Measurements from ENCODE around the gene OPN1MW2.
"Not testable (repeated sequence)": the region's sequence is repeated elsewhere in the genome, so short reads cannot be mapped to it uniquely, and the experiment has no call there.

Gene OPN1MW2

DNA sequence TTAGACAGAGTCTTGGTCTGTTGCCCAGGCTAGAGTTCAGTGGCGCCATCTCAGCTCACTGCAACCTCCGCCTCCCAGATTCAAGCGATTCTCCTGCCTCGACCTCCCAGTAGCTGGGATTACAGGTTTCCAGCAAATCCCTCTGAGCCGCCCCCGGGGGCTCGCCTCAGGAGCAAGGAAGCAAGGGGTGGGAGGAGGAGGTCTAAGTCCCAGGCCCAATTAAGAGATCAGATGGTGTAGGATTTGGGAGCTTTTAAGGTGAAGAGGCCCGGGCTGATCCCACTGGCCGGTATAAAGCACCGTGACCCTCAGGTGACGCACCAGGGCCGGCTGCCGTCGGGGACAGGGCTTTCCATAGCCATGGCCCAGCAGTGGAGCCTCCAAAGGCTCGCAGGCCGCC lies at the start of gene OPN1MW2:
OPN1MW2 (plus strand) TSS at position 301 of the 400 bp plus-strand sequence; CDS start at position 361, 60 bp downstream.
- H3K9me3 ChIP-seq (ENCODE audit: control insufficient read depth, insufficient read depth, low read length); H3K4me3 ChIP-seq (ENCODE audit: low read length); H3K36me3 ChIP-seq (ENCODE audit: control insufficient read depth, low read length); H3K27me3 ChIP-seq (ENCODE audit: control insufficient read depth, low read length); H4K20me1 ChIP-seq (ENCODE audit: control insufficient read depth, insufficient read depth, low read depth, low read length); H3K27ac ChIP-seq (ENCODE audit: low read depth, low read length); H3K79me2 ChIP-seq (ENCODE audit: control insufficient read depth, low read length); H3F3A ChIP-seq (ENCODE audit: control insufficient read depth, insufficient read depth); H3K9me2 ChIP-seq (replicated peaks; ENCODE audit: control insufficient read depth, low read length); H3K4me2 ChIP-seq (ENCODE audit: low read length); H3K4me1 ChIP-seq (ENCODE audit: control insufficient read depth, low read length): not testable (repeated sequence)

DNA sequence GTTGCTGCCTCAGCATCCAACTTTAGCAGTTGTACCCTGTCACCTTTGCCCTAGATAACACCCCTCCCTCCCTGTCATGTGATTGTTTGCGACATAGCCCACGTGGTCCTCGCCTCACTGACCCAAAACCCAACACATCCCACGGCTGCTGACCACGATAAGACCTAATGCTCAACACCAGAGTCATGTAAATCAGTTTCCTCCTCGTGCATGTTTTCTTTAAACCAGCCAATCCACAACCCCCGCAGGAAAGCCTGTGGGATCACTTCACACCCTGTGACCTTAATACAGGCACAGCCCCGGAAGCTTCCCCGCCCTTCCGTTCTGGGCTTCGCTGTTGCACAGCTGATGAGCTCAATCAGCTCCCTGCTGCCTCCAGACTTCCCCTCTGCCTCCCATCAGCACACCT lies 47.0 kb upstream of the OPN1MW2 start:
- H3K36me3 ChIP-seq (ENCODE audit: control insufficient read depth, low read length); H3K4me3 ChIP-seq (ENCODE audit: low read length); H3K9me3 ChIP-seq (ENCODE audit: control insufficient read depth, insufficient read depth, low read length); H3F3A ChIP-seq (ENCODE audit: control insufficient read depth, insufficient read depth); H3K4me2 ChIP-seq (ENCODE audit: low read length); H4K20me1 ChIP-seq (ENCODE audit: control insufficient read depth, insufficient read depth, low read depth, low read length); H3K4me1 ChIP-seq (ENCODE audit: control insufficient read depth, low read length); H3K9me2 ChIP-seq (replicated peaks; ENCODE audit: control insufficient read depth, low read length); H3K79me2 ChIP-seq (ENCODE audit: control insufficient read depth, low read length); H3K27ac ChIP-seq (ENCODE audit: low read depth, low read length); H3K27me3 ChIP-seq (ENCODE audit: control insufficient read depth, low read length): not testable (repeated sequence)

DNA sequence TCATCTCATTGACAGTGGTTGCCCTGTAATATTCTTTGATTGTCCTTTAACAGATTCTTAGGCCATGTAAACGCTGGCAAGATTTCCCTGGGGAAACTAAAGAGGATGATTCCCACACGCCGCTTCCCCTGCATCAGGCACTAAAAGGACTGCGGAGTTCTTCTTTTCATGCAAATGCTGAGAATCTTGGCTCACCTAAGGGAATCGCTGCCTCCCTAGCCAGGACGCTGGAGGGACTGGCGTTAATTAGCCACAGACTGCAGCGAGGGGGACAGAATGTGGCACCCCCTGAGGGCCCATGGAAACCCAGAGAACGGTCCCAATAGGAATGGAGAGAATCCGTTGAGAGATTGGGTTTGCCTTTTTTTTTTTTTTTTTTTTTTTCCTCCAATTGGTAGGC lies 45.2 kb upstream of the OPN1MW2 start:
- H3K4me2 ChIP-seq (ENCODE audit: low read length); H4K20me1 ChIP-seq (ENCODE audit: control insufficient read depth, insufficient read depth, low read depth, low read length); H3K36me3 ChIP-seq (ENCODE audit: control insufficient read depth, low read length); H3K27ac ChIP-seq (ENCODE audit: low read depth, low read length); H3K27me3 ChIP-seq (ENCODE audit: control insufficient read depth, low read length); H3K79me2 ChIP-seq (ENCODE audit: control insufficient read depth, low read length); H3F3A ChIP-seq (ENCODE audit: control insufficient read depth, insufficient read depth); H3K9me2 ChIP-seq (replicated peaks; ENCODE audit: control insufficient read depth, low read length); H3K4me1 ChIP-seq (ENCODE audit: control insufficient read depth, low read length); H3K9me3 ChIP-seq (ENCODE audit: control insufficient read depth, insufficient read depth, low read length); H3K4me3 ChIP-seq (ENCODE audit: low read length): not testable (repeated sequence)

DNA sequence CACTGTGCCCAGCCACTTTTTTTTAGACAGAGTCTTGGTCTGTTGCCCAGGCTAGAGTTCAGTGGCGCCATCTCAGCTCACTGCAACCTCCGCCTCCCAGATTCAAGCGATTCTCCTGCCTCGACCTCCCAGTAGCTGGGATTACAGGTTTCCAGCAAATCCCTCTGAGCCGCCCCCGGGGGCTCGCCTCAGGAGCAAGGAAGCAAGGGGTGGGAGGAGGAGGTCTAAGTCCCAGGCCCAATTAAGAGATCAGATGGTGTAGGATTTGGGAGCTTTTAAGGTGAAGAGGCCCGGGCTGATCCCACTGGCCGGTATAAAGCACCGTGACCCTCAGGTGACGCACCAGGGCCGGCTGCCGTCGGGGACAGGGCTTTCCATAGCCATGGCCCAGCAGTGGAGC lies 37.3 kb upstream of the OPN1MW2 start, which contains the start of gene OPN1MW:
OPN1MW (plus strand) TSS at position 301 of the 400 bp plus-strand sequence; CDS start at position 383, 82 bp downstream.
- not testable (repeated sequence) for H3K4me2 ChIP-seq (ENCODE audit: low read length); H4K20me1 ChIP-seq (ENCODE audit: control insufficient read depth, insufficient read depth, low read depth, low read length); H3K4me1 ChIP-seq (ENCODE audit: control insufficient read depth, low read length); H3K4me3 ChIP-seq (ENCODE audit: low read length); H3K79me2 ChIP-seq (ENCODE audit: control insufficient read depth, low read length); H3K27me3 ChIP-seq (ENCODE audit: control insufficient read depth, low read length); H3F3A ChIP-seq (ENCODE audit: control insufficient read depth, insufficient read depth); H3K9me2 ChIP-seq (replicated peaks; ENCODE audit: control insufficient read depth, low read length); H3K9me3 ChIP-seq (ENCODE audit: control insufficient read depth, insufficient read depth, low read length); H3K27ac ChIP-seq (ENCODE audit: low read depth, low read length); H3K36me3 ChIP-seq (ENCODE audit: control insufficient read depth, low read length)

DNA sequence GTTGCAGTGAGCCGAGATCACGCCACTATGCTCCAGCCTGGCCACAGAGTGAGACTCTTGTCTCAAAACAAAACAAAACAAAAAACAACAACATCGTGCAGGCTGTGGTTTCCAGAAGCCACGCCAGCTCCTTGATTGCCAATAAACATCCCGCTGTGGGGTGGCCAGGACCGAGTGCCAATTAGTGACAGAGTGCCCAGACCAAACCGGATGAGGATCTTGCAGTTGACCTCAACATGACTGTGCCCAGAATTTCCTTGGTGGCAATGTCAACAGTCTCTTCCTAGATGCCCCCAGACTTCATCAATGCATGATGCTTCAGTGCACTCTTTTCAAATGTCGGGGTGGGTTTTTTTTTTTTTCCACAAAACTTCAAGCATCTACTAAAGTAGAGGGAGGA lies 35.8 kb upstream of the OPN1MW2 start:
- H3K4me1 ChIP-seq (ENCODE audit: control insufficient read depth, low read length); H4K20me1 ChIP-seq (ENCODE audit: control insufficient read depth, insufficient read depth, low read depth, low read length): not testable (repeated sequence)

DNA sequence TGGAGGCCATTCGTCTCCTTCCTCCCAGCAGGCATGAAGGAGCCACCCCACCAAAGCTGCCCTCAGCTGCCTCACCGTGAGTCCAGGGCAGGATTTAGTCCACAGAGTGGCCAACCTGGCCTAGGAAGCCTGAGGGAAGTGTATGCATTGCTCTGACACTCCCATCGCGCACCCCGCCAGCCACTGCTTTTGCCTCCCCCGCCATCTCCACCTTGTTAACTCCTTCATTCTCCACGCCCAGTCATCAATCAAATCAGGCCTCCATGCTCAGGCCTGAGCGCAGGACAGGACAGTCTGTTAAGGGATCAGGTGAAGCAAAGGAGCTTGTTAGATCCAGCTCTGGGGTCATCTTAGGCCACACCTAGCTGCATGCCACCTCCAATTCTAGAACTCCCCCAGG lies 26.7 kb upstream of the OPN1MW2 start:
- not testable (repeated sequence) for H3K79me2 ChIP-seq (ENCODE audit: control insufficient read depth, low read length); H3K4me3 ChIP-seq (ENCODE audit: low read length); H3K4me1 ChIP-seq (ENCODE audit: control insufficient read depth, low read length); H3K9me3 ChIP-seq (ENCODE audit: control insufficient read depth, insufficient read depth, low read length); H3K4me2 ChIP-seq (ENCODE audit: low read length); H3F3A ChIP-seq (ENCODE audit: control insufficient read depth, insufficient read depth); H3K27me3 ChIP-seq (ENCODE audit: control insufficient read depth, low read length); H4K20me1 ChIP-seq (ENCODE audit: control insufficient read depth, insufficient read depth, low read depth, low read length); H3K27ac ChIP-seq (ENCODE audit: low read depth, low read length); H3K9me2 ChIP-seq (replicated peaks; ENCODE audit: control insufficient read depth, low read length); H3K36me3 ChIP-seq (ENCODE audit: control insufficient read depth, low read length)

More for the DNA sequence above, 35.8 kb upstream of the OPN1MW2 start:
- H3K9me2 ChIP-seq (replicated peaks; ENCODE audit: control insufficient read depth, low read length); H3K4me2 ChIP-seq (ENCODE audit: low read length); H3K27me3 ChIP-seq (ENCODE audit: control insufficient read depth, low read length); H3F3A ChIP-seq (ENCODE audit: control insufficient read depth, insufficient read depth); H3K36me3 ChIP-seq (ENCODE audit: control insufficient read depth, low read length); H3K27ac ChIP-seq (ENCODE audit: low read depth, low read length); H3K79me2 ChIP-seq (ENCODE audit: control insufficient read depth, low read length); H3K9me3 ChIP-seq (ENCODE audit: control insufficient read depth, insufficient read depth, low read length); H3K4me3 ChIP-seq (ENCODE audit: low read length): not testable (repeated sequence)

DNA sequence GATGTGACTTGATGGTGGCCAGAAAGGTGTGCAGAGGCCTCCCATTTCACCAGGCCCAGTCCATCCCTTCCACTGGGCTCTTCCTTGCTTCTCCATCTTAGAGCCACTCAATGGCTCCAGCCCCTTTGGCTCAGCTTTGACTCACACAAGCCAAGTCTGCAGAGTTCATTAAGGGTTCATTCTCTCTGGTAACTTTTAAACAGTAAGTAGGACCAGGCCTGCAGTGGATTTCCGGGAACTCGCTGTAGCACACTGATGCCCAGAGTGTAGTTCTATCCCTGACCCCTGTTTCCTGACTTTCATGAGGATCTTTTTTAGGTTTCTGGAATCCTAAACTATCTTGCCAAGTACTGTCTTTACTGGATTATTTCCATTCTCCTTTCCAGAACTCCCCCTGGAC lies 25.2 kb upstream of the OPN1MW2 start:
- not testable (repeated sequence) for H3K27me3 ChIP-seq (ENCODE audit: control insufficient read depth, low read length); H3K4me1 ChIP-seq (ENCODE audit: control insufficient read depth, low read length); H3K9me2 ChIP-seq (replicated peaks; ENCODE audit: control insufficient read depth, low read length); H3K4me3 ChIP-seq (ENCODE audit: low read length); H3K27ac ChIP-seq (ENCODE audit: low read depth, low read length); H3F3A ChIP-seq (ENCODE audit: control insufficient read depth, insufficient read depth); H4K20me1 ChIP-seq (ENCODE audit: control insufficient read depth, insufficient read depth, low read depth, low read length); H3K79me2 ChIP-seq (ENCODE audit: control insufficient read depth, low read length); H3K9me3 ChIP-seq (ENCODE audit: control insufficient read depth, insufficient read depth, low read length); H3K36me3 ChIP-seq (ENCODE audit: control insufficient read depth, low read length); H3K4me2 ChIP-seq (ENCODE audit: low read length)

DNA sequence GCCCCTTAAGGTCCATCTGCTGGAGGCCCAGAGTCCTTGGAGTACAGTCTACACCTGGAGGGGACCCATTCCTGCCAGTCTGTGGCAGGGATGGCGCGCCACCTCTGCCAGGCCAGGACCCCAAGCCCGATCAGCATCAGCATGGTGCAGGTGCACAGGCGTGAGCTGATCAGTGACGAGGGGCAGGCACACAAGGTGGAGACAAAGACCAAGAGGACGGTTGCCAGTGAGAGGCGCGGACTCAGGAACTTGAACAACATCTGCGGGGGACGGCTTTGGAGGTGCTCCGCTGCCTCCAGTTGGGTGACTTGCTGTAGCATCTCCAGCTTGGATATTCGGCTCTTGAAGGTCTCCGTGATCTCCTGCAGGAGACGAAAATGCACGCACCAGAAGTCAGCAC lies 23.1 kb upstream of the OPN1MW2 start:
- H3K9me2 ChIP-seq (replicated peaks; ENCODE audit: control insufficient read depth, low read length) = not testable (repeated sequence)

More for the DNA sequence above, 23.1 kb upstream of the OPN1MW2 start:
- not testable (repeated sequence) for H3K36me3 ChIP-seq (ENCODE audit: control insufficient read depth, low read length); H3K4me2 ChIP-seq (ENCODE audit: low read length); H4K20me1 ChIP-seq (ENCODE audit: control insufficient read depth, insufficient read depth, low read depth, low read length); H3K4me1 ChIP-seq (ENCODE audit: control insufficient read depth, low read length); H3K79me2 ChIP-seq (ENCODE audit: control insufficient read depth, low read length); H3K27me3 ChIP-seq (ENCODE audit: control insufficient read depth, low read length); H3K27ac ChIP-seq (ENCODE audit: low read depth, low read length); H3F3A ChIP-seq (ENCODE audit: control insufficient read depth, insufficient read depth); H3K4me3 ChIP-seq (ENCODE audit: low read length); H3K9me3 ChIP-seq (ENCODE audit: control insufficient read depth, insufficient read depth, low read length)

Measured in DOHH2 (cell line).